ENCODE measurements around the gene GIMAP2. TPM values are rescaled to one million over a fixed set of nuclear protein-coding genes. Genes with fewer than 3 reads are reported as not detected.
"Not testable (repeated sequence)": the region's sequence is repeated elsewhere in the genome, so short reads cannot be mapped to it uniquely, and the experiment has no call there.

GIMAP2 gene
- total RNA-seq, 2 experiments from 2014 or later, result 64.1 to 65.1 TPM

- H3K9me3 ChIP-seq (ENCODE audit: control insufficient read depth in 1 of 2, insufficient read depth in 1 of 2, low read length in 2 of 2), result peaks cover 3 to 4% of the 10 kb centered on the region in 2 experiments
- Mint-ChIP-seq H3K27me3 (no peaks in the 10 kb centered on the region), H3K4me1 (ENCODE audit: low read depth) (peaks cover 94% of the 10 kb centered on the region), H3K4me3 (peak overlapping the region; percentile 49), H3K36me3 (ENCODE audit: low read depth) (peaks cover 43% of the 10 kb centered on the region), H3K27ac (peak overlapping the region; percentile 91), H3K9me3 (peaks cover 11% of the 10 kb centered on the region)
- H3K4me1 ChIP-seq (ENCODE audit: insufficient read depth, low read length), result peaks cover 70% of the 10 kb centered on the region
- intact Hi-C loops (cut with DNase I, micrococcal nuclease), result loop anchor here in 1 of 2 experiments (1.0 to 5.0 kb wide), 3 partner anchors 16 to 69 kb away; partner anchors contain the start of genes GIMAP2, GIMAP5 and GIMAP6
- ChIA-PET POLR2A (interaction anchor here (0.7 to 5.5 kb wide), 36 partner anchors 8 to 223 kb away, joined by 3 to 55 read pairs (median 4); partner anchors contain the start of genes GIMAP1, GIMAP2, GIMAP4 and GIMAP5), CTCF (interaction anchor here (1.0 to 3.0 kb wide), 6 partner anchors 17 to 217 kb away, joined by 3 to 10 read pairs (median 3); partner anchors contain the start of genes GIMAP1 and GIMAP2)
- H3K4me3 ChIP-seq (ENCODE audit: low read length), result peak overlapping the region; percentile 4
- ATAC-seq (ENCODE audit: poor library complexity), result peak; percentile 82
- peak overlapping the region; percentile 73 to 85 for H3K27ac ChIP-seq (ENCODE audit: low read depth in 1 of 2, low read length in 2 of 2)
- peak in 13 of 14 experiments; percentile 34 to 92 (median 51) for DNase-seq
- no peaks in the 10 kb centered on the region for H3K36me3 ChIP-seq (ENCODE audit: insufficient read depth, low read length)
- H3K27me3 ChIP-seq (ENCODE audit: control insufficient read depth in 1 of 2, insufficient read depth in 2 of 2, low read length in 2 of 2), result no peaks in the 10 kb centered on the region
- TF ChIP-seq, protein P1, sequence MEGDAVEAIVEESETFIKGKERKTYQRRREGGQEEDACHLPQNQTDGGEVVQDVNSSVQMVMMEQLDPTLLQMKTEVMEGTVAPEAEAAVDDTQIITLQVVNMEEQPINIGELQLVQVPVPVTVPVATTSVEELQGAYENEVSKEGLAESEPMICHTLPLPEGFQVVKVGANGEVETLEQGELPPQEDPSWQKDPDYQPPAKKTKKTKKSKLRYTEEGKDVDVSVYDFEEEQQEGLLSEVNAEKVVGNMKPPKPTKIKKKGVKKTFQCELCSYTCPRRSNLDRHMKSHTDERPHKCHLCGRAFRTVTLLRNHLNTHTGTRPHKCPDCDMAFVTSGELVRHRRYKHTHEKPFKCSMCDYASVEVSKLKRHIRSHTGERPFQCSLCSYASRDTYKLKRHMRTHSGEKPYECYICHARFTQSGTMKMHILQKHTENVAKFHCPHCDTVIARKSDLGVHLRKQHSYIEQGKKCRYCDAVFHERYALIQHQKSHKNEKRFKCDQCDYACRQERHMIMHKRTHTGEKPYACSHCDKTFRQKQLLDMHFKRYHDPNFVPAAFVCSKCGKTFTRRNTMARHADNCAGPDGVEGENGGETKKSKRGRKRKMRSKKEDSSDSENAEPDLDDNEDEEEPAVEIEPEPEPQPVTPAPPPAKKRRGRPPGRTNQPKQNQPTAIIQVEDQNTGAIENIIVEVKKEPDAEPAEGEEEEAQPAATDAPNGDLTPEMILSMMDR (IDR thresholded peaks at IDR 0.05), result no peak
Measured at GRCh38 chr7:150668472-150668911, 17.0 kb upstream of the GIMAP2 start.

GRCh38 chr7:150668977-150669376 is 16.5 kb upstream of the GIMAP2 start:
- ChIA-PET CTCF (interaction anchor here (0.9 to 3.0 kb wide), 3 partner anchors 17 to 220 kb away, joined by 4 to 10 read pairs (median 5); partner anchors contain the start of genes GIMAP1 and GIMAP2), POLR2A (interaction anchor here (0.7 to 5.5 kb wide), 28 partner anchors 8 to 263 kb away, joined by 3 to 55 read pairs (median 4); partner anchors contain the start of genes GIMAP1, GIMAP2, GIMAP4 and GIMAP5)
- peaks cover 3 to 4% of the 10 kb centered on the region in 2 experiments for H3K9me3 ChIP-seq (ENCODE audit: control insufficient read depth in 1 of 2, insufficient read depth in 1 of 2, low read length in 2 of 2)
- Mint-ChIP-seq H3K4me1 (ENCODE audit: low read depth) (peaks cover 92% of the 10 kb centered on the region), H3K27ac (peak overlapping the region; percentile 91), H3K4me3 (peak overlapping the region; percentile 49), H3K27me3 (no peaks in the 10 kb centered on the region), H3K36me3 (ENCODE audit: low read depth) (peaks cover 42% of the 10 kb centered on the region), H3K9me3 (peaks cover 9% of the 10 kb centered on the region)
- peaks cover 66% of the 10 kb centered on the region for H3K4me1 ChIP-seq (ENCODE audit: insufficient read depth, low read length)
- TF ChIP-seq, protein P1 (IDR thresholded peaks at IDR 0.05), result no peak
- DNase-seq (no peak), ATAC-seq (ENCODE audit: poor library complexity) (no peak)
- H3K4me3 ChIP-seq (ENCODE audit: low read length), result peak overlapping the region; percentile 4
- no peaks in the 10 kb centered on the region for H3K27me3 ChIP-seq (ENCODE audit: control insufficient read depth in 1 of 2, insufficient read depth in 2 of 2, low read length in 2 of 2)
- H3K27ac ChIP-seq (ENCODE audit: low read depth in 1 of 2, low read length in 2 of 2), result peak overlapping the region; percentile 73 to 85
- no peaks in the 10 kb centered on the region for H3K36me3 ChIP-seq (ENCODE audit: insufficient read depth, low read length)
- intact Hi-C loops (cut with DNase I, micrococcal nuclease), result loop anchor here in 1 of 2 experiments (1.0 to 5.0 kb wide), 3 partner anchors 16 to 68 kb away; partner anchors contain the start of genes GIMAP2, GIMAP5 and GIMAP6

- H3K27ac Mint-ChIP-seq, result peak overlapping the region; percentile 91
- H3K4me1 Mint-ChIP-seq (ENCODE audit: low read depth), result peaks cover 86% of the 10 kb centered on the region
- H3K4me1 ChIP-seq (ENCODE audit: insufficient read depth, low read length), result peaks cover 49% of the 10 kb centered on the region
- H3K4me3 Mint-ChIP-seq; H3K9me3 ChIP-seq (ENCODE audit: control insufficient read depth in 1 of 2, insufficient read depth in 1 of 2, low read length in 2 of 2); ATAC-seq (ENCODE audit: poor library complexity); H3K27ac ChIP-seq (ENCODE audit: low read depth in 1 of 2, low read length in 2 of 2); H3K27me3 Mint-ChIP-seq; intact Hi-C loops (cut with DNase I, micrococcal nuclease); H3K9me3 Mint-ChIP-seq; H3K36me3 ChIP-seq (ENCODE audit: insufficient read depth, low read length); H3K4me3 ChIP-seq (ENCODE audit: low read length); DNase-seq; CTCF ChIA-PET; H3K27me3 ChIP-seq (ENCODE audit: control insufficient read depth in 1 of 2, insufficient read depth in 2 of 2, low read length in 2 of 2); POLR2A ChIA-PET: not testable (repeated sequence)
- H3K36me3 Mint-ChIP-seq (ENCODE audit: low read depth), result peaks cover 43% of the 10 kb centered on the region
Measured at GRCh38 chr7:150671798-150672585, 13.5 kb upstream of the GIMAP2 start.

All from CD4-positive, alpha-beta T cell (primary cell).